GM18502 (cell line): Measurements from ENCODE around the gene P4HTM.

ENCODE experiments used
- ATAC-seq: cut with Tn5 transposase; IDR thresholded peaks from one replicate; pipeline ENCODE4 v1.9.1; 2021; ENCODE audit warnings: mild to moderate bottlenecking; ENCODE audit not compliant: unreplicated experiment, poor library complexity

The P4HTM gene

DNA sequence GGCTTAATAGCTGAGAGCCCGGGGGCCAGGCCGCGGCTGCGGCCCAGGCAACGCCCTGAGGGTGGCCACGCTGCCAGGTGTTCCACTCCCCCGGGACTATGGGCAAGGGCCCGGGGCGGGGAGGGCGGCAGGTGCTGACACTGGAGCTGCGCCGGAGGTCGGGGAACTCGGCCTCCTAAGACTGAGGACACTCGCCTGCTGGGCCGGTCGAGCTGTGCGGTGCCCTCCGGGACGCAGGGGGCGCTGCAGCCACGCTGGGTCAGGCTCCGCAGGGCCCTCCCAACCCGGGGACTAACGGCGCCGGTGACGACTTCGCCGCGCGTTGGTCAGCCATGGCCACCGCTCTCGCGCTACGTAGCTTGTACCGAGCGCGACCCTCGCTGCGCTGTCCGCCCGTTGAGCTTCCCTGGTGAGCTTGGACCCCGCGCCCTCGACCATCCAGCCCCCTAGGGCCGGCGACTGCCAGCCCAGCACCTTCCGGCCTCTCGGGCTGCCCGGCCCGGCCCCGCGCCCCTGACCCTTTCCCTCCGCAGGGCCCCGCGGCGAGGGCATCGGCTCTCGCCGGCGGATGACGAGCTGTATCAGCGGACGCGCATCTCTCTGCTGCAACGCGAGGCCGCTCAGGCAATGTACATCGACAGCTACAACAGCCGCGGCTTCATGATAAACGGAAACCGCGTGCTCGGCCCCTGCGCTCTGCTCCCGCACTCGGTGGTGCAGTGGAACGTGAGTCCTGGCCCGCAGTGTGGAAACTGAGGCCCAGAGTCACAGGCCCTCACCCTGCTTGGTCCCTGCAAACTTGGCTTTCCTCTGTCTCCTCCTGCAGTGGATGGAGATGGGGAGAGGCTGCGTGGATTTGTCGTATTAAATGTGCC, 32.0 kb downstream of the P4HTM start, which contains the start of gene NDUFAF3:
Gene NDUFAF3, plus strand, starts transcription at position 309 of the 875 bp plus-strand sequence. Its CDS starts 24 bp downstream, at position 333.
- ATAC-seq = peak; percentile 59

DNA sequence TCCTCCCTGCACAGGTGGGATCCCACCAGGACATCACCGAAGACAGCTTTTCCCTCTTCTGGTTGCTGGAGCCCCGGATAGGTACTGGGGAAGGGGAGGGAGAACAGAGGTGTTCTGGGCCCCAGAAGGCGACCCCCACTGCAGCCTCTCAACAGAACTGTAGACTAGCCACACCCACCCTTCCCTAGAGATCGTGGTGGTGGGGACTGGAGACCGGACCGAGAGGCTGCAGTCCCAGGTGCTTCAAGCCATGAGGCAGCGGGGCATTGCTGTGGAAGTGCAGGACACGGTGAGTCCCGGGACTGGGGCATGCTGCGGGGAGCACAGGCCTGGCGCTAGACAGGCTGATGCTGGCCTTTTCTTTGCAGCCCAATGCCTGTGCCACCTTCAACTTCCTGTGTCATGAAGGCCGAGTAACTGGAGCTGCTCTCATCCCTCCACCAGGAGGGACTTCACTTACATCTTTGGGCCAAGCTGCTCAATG, 32.7 kb downstream of the P4HTM start:
- no peak for ATAC-seq

DNA sequence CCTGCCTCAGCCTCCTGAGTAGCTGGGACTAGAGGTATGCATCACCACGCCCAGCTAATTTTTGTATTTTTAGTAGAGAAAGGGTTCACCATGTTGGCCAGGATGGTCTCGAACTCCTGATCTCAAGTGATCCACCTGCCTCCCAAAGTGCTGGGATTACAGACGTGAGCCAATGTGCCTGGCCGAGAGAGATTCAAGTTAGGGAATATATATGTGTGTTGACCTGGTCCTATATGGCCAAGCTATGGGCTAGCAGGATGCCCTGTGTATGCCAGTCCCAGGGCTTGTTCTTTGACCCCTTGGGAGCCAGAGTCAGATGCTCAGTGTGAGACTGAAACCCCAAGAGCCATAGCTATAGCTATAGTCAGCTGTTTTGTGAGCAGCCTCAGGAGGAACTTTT, 33.7 kb downstream of the P4HTM start:
- ATAC-seq = no peak

DNA sequence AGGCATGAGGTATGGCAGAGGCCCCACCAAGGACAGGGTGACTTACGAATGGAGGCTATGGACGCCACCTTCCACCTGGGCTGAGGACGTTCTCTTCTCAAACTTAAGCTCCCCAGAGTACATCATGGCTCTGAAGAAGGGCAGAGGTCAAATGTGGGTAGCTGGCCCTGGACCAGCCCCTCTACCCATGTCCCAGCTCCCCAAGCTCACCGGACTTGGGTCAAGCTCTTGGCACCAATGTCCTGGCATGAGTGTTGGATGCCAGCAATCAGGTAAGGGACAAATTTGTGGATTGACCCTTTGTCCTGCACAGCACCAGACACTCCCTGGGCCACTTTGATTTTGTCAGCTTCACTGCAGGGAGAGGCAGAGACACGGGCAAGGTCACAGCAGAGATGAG, 34.4 kb downstream of the P4HTM start:
- no peak for ATAC-seq

DNA sequence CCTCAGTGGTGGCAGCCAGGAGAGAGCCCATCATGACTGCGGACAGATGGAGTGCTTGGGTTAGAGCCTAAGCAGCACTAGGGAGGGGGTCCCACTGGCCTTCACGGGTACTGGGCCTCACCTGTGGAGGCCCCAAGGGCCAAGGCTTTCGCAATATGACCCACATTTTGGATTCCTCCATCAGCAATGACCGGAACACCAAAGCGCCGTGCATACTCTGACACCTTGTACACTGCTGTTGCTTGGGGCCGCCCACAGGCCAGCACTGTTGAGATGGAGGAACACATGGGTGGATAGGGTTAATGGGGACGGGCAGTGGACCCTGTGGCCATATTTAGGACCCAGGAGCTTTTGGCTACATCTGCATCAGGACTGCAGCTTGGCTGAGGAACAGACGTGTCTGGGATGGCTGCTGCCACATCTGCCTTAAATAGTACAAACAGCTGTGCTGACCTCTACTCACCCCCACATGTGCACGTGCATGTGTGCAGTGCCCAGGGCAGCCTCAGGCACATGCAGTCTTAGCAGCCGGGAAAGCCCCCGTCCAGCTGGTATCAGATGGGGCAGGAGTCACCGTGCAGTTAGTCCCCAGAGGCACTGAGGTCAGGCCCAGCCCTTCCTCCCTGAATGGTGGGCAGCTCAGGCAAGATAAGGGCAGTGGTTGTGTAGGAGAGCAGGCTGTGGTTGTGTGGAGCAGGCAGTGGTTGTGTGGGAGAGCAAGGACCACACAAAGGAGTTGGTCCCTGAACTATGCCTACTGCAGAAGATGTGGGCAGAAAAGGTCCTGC, 35.2 kb downstream of the P4HTM start:
- no peak for ATAC-seq

DNA sequence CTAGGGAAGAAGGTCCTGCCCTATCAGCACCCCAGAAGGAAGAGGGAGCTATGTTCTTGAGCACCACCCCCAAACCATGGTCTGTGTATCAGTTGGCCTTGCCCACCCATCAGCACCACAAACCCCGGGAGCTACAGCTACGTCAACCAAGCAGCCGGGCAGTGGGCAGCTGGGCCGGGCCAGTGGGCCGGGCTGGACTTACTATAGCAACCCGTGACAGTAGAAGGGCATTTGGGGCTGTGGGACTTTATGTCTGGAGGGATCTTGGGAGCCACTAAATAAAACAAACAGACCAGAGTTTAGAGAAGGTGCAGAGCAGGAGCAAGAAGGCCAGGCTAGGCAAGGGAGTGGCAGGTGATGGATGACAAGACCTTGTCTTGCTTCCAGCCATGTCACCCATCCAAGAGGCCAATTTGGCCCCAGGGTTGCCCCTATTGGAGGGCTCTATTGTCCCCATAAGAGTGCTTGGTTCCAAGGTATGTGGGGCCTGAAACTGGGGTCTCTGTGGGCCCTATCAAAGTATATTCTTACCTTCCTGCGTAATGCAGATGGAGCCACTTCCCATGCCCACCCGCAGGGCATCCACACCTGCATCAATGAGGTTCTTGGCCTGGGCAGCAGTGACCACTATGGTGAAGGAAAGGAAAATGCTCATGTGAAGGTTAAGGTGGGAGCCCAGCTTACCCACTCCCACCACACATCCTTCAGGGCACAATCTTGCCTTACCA, 35.9 kb downstream of the P4HTM start:
- ATAC-seq = no peak

DNA sequence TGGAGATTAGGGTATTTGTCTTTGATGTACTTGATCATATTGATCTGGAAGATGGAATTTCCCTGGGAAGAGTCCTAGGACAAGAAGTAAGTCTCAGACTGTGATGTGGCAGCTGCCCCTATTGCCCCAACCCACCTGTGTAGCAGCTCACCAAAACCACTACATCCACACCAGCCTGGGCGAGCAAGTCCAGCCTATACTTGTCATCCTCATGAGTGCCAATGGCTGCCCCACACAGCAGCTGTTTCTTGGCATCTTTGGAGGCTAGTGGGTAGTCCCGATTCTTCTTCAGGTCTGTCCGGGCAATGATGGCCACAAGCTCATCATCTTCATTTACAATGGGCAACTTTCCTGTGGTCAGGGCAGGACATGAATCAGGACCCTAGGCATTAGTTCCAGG, 36.5 kb downstream of the P4HTM start:
- ATAC-seq = no peak

DNA sequence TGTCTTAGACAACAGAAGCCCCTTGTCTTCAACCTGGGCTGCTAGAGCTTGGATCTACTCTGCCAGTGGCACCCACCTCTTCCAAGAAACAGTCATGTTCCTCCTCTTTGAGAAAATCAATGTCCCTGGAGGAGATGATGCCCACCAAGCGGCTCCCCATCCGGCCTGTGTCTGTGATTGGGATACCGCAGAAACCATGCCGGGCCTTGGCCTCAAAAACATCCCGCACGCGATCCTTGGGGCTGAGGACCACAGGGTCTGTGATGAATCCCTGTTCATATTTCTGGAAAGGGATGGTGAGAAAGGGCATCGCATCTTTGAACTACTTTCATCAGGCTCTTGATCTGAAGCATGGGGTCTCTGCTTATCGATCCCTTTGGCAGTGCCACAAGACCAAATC, 37.6 kb downstream of the P4HTM start:
- no peak for ATAC-seq

DNA sequence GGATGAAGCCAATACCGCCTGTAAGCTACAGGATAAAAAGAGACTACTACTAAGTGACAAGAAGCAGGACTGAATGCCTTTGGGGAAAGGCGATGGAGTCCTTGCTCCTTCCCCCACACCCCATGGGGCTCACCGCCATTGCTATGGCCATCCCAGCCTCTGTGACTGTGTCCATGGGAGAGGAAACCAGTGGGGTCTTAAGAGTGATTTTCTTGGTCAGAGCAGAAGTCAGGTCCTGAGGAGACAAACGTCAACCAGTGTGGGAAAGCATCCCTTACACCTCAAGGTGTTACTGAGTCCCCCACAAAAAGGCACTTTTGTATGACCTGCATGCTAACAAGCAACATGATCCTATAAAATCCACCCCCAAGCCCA, 38.2 kb downstream of the P4HTM start:
- ATAC-seq = no peak

DNA sequence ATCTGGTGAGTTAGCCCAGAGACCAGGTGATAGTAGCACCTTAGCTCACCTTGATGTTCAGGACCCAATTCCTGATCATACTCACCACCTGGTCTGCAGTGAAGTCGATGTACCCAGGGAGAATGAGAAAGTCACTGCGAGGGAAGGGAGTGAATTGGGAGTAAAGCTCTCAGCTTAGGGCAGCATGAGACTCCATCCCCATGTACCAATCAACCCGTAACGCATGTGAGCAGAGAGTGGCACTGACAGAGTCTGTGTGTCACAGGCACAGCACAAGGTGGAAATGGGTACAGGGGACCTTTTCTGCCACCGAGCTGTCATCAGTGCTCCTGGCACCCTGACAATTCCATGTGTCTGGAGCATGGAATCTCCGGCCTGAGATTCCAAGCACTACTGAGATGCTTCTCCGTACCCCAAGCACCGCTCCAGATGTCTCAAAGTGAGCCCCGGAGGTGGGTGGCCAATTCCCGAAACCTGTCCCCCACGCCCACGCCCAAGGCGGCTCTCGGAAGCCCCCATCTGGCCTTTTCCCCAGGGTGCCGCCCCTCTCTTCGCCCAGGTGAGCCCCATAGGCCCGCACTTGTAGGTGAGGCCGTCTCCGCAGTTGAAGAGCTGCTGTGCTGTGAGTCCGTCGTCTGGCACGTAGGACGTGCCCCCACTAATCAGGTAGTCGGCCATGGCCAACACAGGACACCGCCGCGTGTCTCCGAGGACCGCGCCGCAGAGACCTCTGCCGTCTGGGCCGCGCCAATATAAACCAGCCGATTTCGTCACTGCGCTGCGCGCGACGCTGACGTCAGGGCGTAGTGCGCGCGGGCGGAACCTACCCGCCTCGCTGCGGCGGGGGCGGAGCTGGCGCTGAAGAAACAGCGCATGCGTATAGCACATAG, 38.9 kb downstream of the P4HTM start, which contains the start of gene IMPDH2:
Gene IMPDH2, minus strand, starts transcription at position 726 of the 890 bp plus-strand sequence. Its CDS starts 48 bp downstream, at position 678.
- peak; percentile 89 for ATAC-seq

DNA sequence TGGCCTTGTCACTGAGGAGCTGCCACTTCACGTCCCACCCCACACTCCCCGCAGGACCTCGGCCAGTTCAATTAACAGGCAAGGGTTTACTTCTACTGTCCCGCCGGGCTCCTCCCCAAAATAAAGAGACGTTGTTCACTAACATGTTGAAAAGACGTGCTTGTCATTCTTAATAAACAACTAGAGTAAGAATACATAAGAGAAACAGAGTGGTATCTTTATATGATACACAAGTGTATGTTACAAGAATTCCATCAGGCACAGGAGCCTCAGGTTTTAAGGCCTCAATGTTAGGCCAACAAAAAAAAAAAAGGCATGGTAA, 39.5 kb downstream of the P4HTM start:
- ATAC-seq = no peak

DNA sequence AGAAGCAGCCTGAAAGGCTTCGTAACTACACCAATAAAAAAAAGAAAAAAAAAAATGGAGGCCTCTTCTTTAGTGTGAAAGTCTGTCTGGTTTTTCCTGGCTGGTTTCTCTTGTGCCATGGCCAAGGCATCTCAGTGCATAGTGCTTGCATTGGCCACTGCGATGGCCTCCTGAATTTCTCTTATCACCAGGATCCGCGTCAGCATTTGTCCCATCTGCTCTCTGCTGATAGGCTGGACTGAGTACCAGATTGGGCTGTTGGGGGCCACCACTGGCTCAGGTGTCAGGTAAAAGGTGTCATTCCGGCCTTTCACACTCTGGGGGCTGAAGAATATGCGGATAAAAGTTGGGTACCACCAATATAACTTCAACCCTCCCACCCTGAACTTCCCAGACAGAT, 40.3 kb downstream of the P4HTM start:
- ATAC-seq = no peak

DNA sequence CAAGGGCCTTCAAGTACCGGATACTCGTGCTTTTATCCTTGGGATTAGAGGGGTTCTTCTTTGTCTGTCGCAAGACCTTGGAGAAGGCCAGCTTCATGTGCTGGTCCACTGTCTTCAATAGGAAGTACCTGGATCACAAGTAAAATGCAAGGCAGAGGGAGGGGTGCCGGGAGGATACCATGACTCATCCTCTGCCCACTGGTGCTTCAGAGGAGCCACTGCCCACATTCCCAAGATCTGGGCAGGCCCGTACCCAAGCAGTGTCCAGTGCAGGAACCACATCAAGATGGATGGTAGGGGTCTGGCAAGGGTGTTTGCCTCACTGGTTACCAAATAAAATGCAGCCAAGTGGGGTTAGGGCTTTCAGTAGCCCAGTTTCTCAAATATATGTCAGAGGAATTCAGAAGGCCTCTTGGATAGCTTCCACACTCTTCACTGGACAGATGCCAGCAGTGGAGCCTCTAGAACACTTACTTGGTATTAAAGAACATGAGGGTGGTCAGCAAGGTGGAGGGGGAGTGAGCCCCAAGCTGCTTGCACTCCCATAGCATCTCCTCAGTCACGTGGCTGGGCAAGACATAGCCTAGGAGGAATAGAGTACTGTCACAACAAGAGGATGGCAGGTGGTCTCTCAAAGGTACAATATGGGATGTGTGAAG, 42.7 kb downstream of the P4HTM start:
- ATAC-seq = no peak

DNA sequence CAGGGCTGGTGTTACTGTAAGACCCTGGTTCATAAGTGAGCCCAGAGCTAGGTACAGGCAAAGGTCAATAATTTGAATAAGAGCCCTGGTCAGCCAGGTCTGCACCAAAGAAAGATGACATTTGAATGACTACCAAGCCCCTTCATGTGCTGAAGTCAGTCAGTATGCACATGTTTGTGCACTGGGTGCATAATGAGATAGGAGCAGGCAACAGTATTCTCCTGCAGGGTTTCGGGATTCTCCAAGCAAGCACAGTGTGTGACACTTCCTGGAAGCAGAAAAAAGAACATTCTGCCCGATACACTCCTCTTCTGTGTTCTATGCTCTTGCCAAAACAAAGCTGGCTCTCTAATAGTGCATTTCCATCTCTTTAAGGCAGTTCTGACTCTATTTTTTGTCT, 44.6 kb downstream of the P4HTM start:
- no peak for ATAC-seq

DNA sequence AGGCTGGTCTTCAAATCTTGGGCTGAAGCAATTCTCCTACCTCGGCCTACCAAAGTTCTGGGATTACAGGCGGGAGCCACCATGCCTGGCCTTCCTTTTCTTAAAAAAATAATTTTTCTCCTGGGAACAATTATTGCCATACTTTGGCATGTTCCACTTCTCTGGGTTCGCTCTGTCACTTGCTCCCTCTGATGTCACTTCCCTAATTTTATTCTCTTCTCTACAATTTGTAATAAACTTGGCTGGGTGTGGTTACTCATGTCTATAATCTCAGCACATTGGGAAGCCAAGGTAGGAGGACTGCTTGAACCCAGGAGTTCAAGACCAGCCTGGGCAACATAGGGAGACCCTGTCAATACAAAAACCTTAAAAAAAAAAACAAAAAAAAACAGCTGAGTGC, 45.2 kb downstream of the P4HTM start:
- no peak for ATAC-seq

DNA sequence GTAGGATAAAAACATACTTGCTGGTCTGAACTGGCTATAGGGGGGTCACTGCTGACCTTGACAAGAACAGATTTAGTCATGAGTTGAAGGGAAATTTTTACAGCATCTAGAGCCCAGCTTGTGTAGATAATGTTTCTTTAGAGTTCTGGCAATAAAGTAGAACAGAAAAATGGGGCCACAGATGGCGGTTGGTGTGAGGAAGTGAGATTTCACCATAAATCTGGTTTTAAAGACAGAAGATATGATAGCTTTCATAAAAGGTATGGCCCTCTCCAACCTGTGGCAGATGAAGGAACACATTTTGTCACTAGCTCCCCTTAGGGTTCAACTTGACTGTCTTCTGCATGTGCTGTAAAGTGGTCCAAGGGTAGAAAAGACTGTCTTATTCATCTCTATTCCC, 63.5 kb downstream of the P4HTM start:
- ATAC-seq = no peak

DNA sequence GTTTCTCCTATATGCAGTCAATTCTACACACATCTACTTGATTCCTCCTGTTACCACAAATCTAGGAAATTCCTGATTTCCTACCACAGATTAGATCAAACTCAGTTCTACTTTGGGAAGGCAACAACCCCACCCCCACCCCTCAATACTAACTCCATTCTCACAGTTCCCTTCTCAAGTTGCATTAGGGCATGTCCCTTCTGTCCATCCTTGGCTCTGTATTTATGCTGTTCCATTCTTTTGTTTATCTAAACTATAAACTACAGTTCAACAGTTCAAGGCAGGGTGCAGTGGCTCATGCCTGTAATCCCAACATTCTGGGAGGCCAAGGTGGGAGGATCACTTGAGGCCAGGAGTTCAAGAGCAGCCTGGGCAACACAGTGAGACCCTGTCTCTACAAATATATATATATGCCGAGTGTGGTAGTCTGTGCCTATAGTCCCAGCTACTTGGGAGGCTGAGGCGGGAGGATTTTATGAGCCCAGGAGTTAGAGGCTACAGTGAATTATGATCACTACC, 64.4 kb downstream of the P4HTM start:
- no peak for ATAC-seq
